B cell (primary cell): ENCODE results near the gene MYMK. TPM values are rescaled to one million over a fixed set of nuclear protein-coding genes. Genes with fewer than 3 reads are reported as not detected.

Experiments
- ATAC-seq: fragments of 200-7000 bp; cut with Tn5 transposase; one replicate; pipeline ENCODE4 v1.10.0; 2021; ENCODE audit warnings: low read depth, mild to moderate bottlenecking, moderate number of reproducible peaks, moderate library complexity
- CTCF ChIA-PET: fragments of 350-600 bp; sonication (Branson Sonifier 250); formaldehyde crosslinking; loops from one replicate; lab custom pipeline; 2021; ENCODE audit warnings: antibody characterized with exemption, inconsistent platforms; lab: Charles Lee
- POLR2A ChIA-PET: fragments of 350-600 bp; sonication (Branson Sonifier 250); formaldehyde crosslinking; loops from one replicate; lab custom pipeline; 2021; ENCODE audit warnings: antibody characterized with exemption; lab: Charles Lee
- DNase-seq: peaks from one replicate; pipeline ENCODE4 v3.0.0; 2013
- H2AFZ ChIP-seq: 2 replicates; pipeline ENCODE4 v1.6.1; 2012; ENCODE audit warnings: mild to moderate bottlenecking, low read depth, low read length; ENCODE audit not compliant: insufficient read depth, poor library complexity, severe bottlenecking
- H3K27ac ChIP-seq, 2 donors: 1 replicate in 1 of 2; 2 replicates in 1 of 2; pipeline ENCODE4 v1.5.1; 2012 to 2013; ENCODE audit warnings: low read length in 2 of 2, mild to moderate bottlenecking in 2 of 2, moderate library complexity in 1 of 2
- H3K27me3 ChIP-seq, 4 experiments: fragments of 200-600 bp in 1 of 4; sonication (generic) in 1 of 4; replicated peaks in 1 of 4; 1 replicate in 2 of 4; 2 replicates in 2 of 4; pipeline versions ENCODE4 v1.6.1 to v1.7.0; 2013 to 2016; ENCODE audit warnings: low read length in 3 of 4, mild to moderate bottlenecking in 2 of 4, mixed read lengths in 1 of 4, moderate library complexity in 1 of 4; ENCODE audit not compliant: insufficient read depth in 4 of 4, control insufficient read depth in 3 of 4; ENCODE audit errors: control extremely low read depth in 1 of 4
- H3K36me3 ChIP-seq, 2 experiments: replicated peaks in 1 of 2; 1 replicate in 1 of 2; 2 replicates in 1 of 2; pipeline versions ENCODE4 v1.6.1 to v1.7.1; 2013; ENCODE audit warnings: low read length in 1 of 2; ENCODE audit not compliant: insufficient read depth in 2 of 2, control insufficient read depth in 1 of 2; ENCODE audit errors: control extremely low read depth in 1 of 2, extremely low read depth in 1 of 2
- H3K4me1 ChIP-seq, 2 donors: fragments of 200-600 bp in 1 of 2; sonication (generic) in 1 of 2; 1 replicate in 1 of 2; 2 replicates in 1 of 2; pipeline versions ENCODE4 v1.5.1 to v1.6.1; 2013 to 2017; ENCODE audit warnings: low read length in 2 of 2; ENCODE audit not compliant: control insufficient read depth in 2 of 2, insufficient read depth in 2 of 2
- H3K4me2 ChIP-seq: replicated peaks from 2 replicates; pipeline ENCODE3; 2012; ENCODE audit warnings: mild to moderate bottlenecking, low read depth, low read length; ENCODE audit not compliant: poor library complexity, severe bottlenecking
- H3K4me3 ChIP-seq, 5 experiments: fragments of 200-600 bp in 1 of 5; sonication (generic) in 1 of 5; 1 replicate in 3 of 5; 2 replicates in 2 of 5; pipeline versions ENCODE4 v1.5.1 to v1.7.0; 2011 to 2016; ENCODE audit warnings: low read length in 4 of 5, mild to moderate bottlenecking in 4 of 5, low read depth in 2 of 5, control low read depth in 1 of 5, moderate library complexity in 1 of 5; ENCODE audit not compliant: insufficient read depth in 1 of 5; ENCODE audit errors: control extremely low read depth in 1 of 5, extremely low read depth in 1 of 5
- H3K79me2 ChIP-seq: fragments of 200-600 bp; sonication (generic); one replicate; pipeline ENCODE4 v1.6.0; 2016; ENCODE audit warnings: low read length; ENCODE audit not compliant: control insufficient read depth, insufficient read depth
- H3K9ac ChIP-seq: fragments of 200-600 bp; sonication (generic); 2 replicates; pipeline ENCODE4 v1.6.1; 2017; ENCODE audit warnings: mild to moderate bottlenecking, low read length, moderate library complexity
- H3K9me3 ChIP-seq, 3 donors: one replicate each; pipeline versions ENCODE4 v1.6.1 to v1.7.1; 2013; ENCODE audit warnings: low read length in 2 of 3; ENCODE audit not compliant: control insufficient read depth in 2 of 3, insufficient read depth in 1 of 3; ENCODE audit errors: control extremely low read depth in 1 of 3
- H4K20me1 ChIP-seq: 2 replicates; pipeline ENCODE4 v1.6.0; 2012; ENCODE audit warnings: mild to moderate bottlenecking, low read length; ENCODE audit not compliant: insufficient read depth, control insufficient read depth, poor library complexity, severe bottlenecking
- H3K27ac Mint-ChIP-seq: one replicate; pipeline ENCODE4 v1.8.0; 2021; ENCODE audit warnings: mixed read lengths
- H3K27me3 Mint-ChIP-seq: one replicate; pipeline ENCODE4 v1.8.0; 2021; ENCODE audit warnings: mixed read lengths
- H3K4me1 Mint-ChIP-seq: one replicate; pipeline ENCODE4 v1.8.0; 2021; ENCODE audit warnings: mixed read lengths
- H3K4me3 Mint-ChIP-seq: one replicate; pipeline ENCODE4 v1.8.0; 2021; ENCODE audit warnings: mixed read lengths
- H3K9me3 Mint-ChIP-seq: one replicate; pipeline ENCODE4 v1.8.0; 2022; ENCODE audit warnings: mixed read lengths; ENCODE audit not compliant: insufficient read depth
- EZH2 ChIP-seq: IDR thresholded peaks from 2 replicates; pipeline ENCODE4 v1.6.1; 2012; ENCODE audit warnings: borderline replicate concordance, low read depth, mild to moderate bottlenecking, moderate library complexity, low read length; ENCODE audit not compliant: insufficient read depth, poor library complexity, severe bottlenecking
- WGBS: methylation state at CpG from one replicate; pipeline ENCODE4 v1.1.5; 2013; ENCODE audit warnings: missing lambda C conversion rate; ENCODE audit not compliant: insufficient coverage; 5-methylcytosine and 5-hydroxymethylcytosine counted together
- intact Hi-C: fragments of 100-400 bp; cut with micrococcal nuclease; formaldehyde crosslinking; loops from one replicate; pipeline ENCODE4 v1.10.0; 2022
- polyA plus RNA-seq: library from polyadenylated mRNA; depleted of rRNA; stranded (reverse); fragments of >200 nt; gene quantifications from 2 replicates; pipeline ENCODE4 v1.2.3, GENCODE V29; 2012
- total RNA-seq, 2 donors: library from RNA; stranded (reverse); fragments of 120-200 nt in 1 of 2; gene quantifications; 1 replicate in 1 of 2; 2 replicates in 1 of 2; pipeline versions ENCODE4 v1.2.3 to v1.2.4, GENCODE V29; 2013 to 2022
- TF ChIP-seq, protein P1 (sequence below): fragments of 200-600 bp; IDR thresholded peaks from one replicate; pipeline ENCODE4 v1.8.0; 2022; ENCODE audit warnings: antibody characterized with exemption, mild to moderate bottlenecking

Gene MYMK
- total and polyA plus RNA-seq, 2 donors (not counting 1 experiment from before 2014, with no cell fraction given) = not detected

DNA sequence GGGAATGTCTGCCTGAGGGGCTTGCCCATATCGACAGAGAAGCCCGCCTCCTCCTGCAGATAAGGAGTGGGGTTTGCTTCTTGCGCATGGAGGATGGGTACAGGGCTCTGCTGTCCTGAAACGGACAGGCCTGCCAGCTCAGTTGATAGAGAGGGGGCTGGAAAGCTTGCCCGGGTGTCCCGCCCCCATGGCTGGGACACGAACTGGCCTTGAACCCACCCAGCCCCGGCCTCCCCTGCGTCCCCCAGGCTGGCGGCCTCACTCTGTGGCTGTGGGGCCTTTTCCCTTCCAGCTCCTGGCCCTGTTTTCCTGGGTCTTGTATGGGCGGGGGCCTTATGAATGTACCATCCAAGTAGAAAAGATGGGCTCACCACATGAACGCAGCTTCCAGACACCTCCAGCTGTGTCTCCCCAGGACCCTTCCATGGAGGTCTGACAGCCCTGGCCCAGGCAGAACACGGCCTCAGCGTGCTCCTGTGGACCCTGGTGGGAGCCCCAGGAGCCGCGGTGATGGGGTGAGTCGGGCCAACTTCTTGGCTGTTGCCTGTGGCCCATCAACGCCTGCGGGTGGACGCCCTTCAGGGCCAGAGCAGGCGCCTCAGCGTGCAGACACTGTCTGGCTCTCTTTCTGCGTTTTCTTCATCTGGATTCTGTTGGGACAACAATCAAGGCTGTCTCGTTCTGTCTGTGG is 30.0 kb downstream of the MYMK start:
- no peaks in the 10 kb centered on the region for H3K4me1 Mint-ChIP-seq
- no peaks in the 10 kb centered on the region for H3K9me3 Mint-ChIP-seq
- intact Hi-C loops = no loop called here
- no peak for DNase-seq
- TF ChIP-seq, protein P1, sequence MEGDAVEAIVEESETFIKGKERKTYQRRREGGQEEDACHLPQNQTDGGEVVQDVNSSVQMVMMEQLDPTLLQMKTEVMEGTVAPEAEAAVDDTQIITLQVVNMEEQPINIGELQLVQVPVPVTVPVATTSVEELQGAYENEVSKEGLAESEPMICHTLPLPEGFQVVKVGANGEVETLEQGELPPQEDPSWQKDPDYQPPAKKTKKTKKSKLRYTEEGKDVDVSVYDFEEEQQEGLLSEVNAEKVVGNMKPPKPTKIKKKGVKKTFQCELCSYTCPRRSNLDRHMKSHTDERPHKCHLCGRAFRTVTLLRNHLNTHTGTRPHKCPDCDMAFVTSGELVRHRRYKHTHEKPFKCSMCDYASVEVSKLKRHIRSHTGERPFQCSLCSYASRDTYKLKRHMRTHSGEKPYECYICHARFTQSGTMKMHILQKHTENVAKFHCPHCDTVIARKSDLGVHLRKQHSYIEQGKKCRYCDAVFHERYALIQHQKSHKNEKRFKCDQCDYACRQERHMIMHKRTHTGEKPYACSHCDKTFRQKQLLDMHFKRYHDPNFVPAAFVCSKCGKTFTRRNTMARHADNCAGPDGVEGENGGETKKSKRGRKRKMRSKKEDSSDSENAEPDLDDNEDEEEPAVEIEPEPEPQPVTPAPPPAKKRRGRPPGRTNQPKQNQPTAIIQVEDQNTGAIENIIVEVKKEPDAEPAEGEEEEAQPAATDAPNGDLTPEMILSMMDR = no peak
- TF ChIP-seq EZH2 = no peak
- peaks cover 12% of the 10 kb centered on the region for H3K27me3 Mint-ChIP-seq
- no peak overlapping the region for H3K9ac ChIP-seq
- peaks cover 0 to 13% (median 0%) of the 10 kb centered on the region in 4 experiments for H3K27me3 ChIP-seq
- no peak overlapping the region for H3K27ac ChIP-seq
- no peaks in the 10 kb centered on the region for H4K20me1 ChIP-seq
- no peak overlapping the region for H3K4me3 ChIP-seq
- no peak overlapping the region for H3K27ac Mint-ChIP-seq
- H3K9me3 ChIP-seq = peaks cover 0 to 4% (median 0%) of the 10 kb centered on the region in 3 donors
- H3K4me3 Mint-ChIP-seq = no peak overlapping the region
- no peaks in the 10 kb centered on the region for H3K36me3 ChIP-seq
- ATAC-seq = no peak
- H3K79me2 ChIP-seq = no peaks in the 10 kb centered on the region
- no peak overlapping the region for H3K4me2 ChIP-seq
- 96% methylated on average over 23 of the region's 24 CpGs for WGBS
- H3K4me1 ChIP-seq = no peaks in the 10 kb centered on the region
- H2AFZ ChIP-seq = no peak overlapping the region
- ChIA-PET CTCF (interaction anchor here (0.6 to 0.8 kb wide), 3 partner anchors 88 to 1279 kb away, joined by 3 to 4 read pairs (median 3); no protein-coding TSS in a partner anchor), POLR2A (no interaction called here)

DNA sequence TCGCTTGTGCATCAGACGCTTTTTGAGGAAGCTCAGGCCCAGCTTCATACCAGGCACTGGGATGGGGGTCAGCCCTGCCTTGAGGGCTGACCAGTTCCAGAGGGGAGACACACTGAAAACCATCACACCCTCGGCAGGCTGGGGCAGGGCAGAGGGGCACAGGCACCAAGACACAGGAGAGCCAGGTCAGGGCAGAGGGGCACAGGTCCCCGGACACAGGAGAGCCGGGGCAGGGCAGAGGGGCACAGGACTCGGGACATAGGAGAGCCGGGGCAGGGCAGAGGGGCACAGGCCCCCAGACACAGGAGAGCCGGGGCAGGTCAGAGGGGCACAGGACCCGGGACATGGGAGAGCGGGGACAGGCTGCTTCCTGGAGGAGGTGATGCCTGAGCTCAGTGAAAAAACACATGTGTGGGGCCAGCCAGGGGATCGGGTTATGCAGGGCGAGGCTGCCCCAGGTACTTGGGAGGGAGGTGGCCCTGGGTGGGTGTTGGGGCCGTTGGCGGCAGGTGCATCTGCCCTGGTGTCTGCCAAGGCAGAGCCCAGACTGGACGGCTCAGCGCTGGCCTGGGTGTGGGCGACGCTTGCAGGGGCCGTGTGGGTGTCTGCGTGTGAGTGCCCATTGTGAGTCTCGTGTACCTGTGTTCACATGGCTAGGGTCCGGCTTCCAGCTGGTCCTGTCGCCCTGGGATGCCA is 30.8 kb downstream of the MYMK start:
- TF ChIP-seq EZH2 = no peak
- TF ChIP-seq, protein P1 = no peak
- H3K9me3 Mint-ChIP-seq = no peaks in the 10 kb centered on the region
- H3K27me3 Mint-ChIP-seq = peaks cover 20% of the 10 kb centered on the region
- H3K36me3 ChIP-seq = no peaks in the 10 kb centered on the region
- H3K27ac Mint-ChIP-seq = no peak overlapping the region
- DNase-seq = no peak
- H3K4me1 ChIP-seq = no peaks in the 10 kb centered on the region
- H3K9me3 ChIP-seq = peaks cover 0 to 4% (median 0%) of the 10 kb centered on the region in 3 donors
- POLR2A ChIA-PET = no interaction called here
- CTCF ChIA-PET = no interaction called here
- no peak overlapping the region for H3K4me3 ChIP-seq
- no peak overlapping the region for H3K9ac ChIP-seq
- ATAC-seq = no peak
- no peak overlapping the region for H3K4me2 ChIP-seq
- H3K27ac ChIP-seq = no peak overlapping the region
- H3K27me3 ChIP-seq = peaks cover 0 to 12% (median 0%) of the 10 kb centered on the region in 4 experiments
- no peaks in the 10 kb centered on the region for H3K79me2 ChIP-seq
- 89% methylated on average over 20 of the region's 23 CpGs for WGBS
- no peak overlapping the region for H3K4me3 Mint-ChIP-seq
- no peaks in the 10 kb centered on the region for H3K4me1 Mint-ChIP-seq
- no peak overlapping the region for H2AFZ ChIP-seq
- intact Hi-C loops = no loop called here
- no peaks in the 10 kb centered on the region for H4K20me1 ChIP-seq
